AG09309 (cell line): ENCODE data around the gene TAF3.

Experiments used
- DNase-seq: peaks from one replicate; pipeline ENCODE4 v3.0.0-alpha.2; 2010; ENCODE audit warnings: low read depth
- H3K4me3 ChIP-seq: 2 replicates; pipeline ENCODE4 v1.5.1; 2011; ENCODE audit warnings: mild to moderate bottlenecking, low read depth, low read length, moderate library complexity; ENCODE audit not compliant: control insufficient read depth
- CTCF ChIP-seq: IDR thresholded peaks from 2 replicates; pipeline ENCODE4 v1.5.1; 2011; ENCODE audit warnings: mild to moderate bottlenecking, low read depth, low read length, inconsistent platforms; ENCODE audit not compliant: insufficient read depth, control insufficient read depth; ENCODE audit errors: missing control alignments

The TAF3 gene

GRCh38 chr10:8040651-8041050 is 222.3 kb downstream of the TAF3 start:
- no peak overlapping the region for H3K4me3 ChIP-seq
- no peak for TF ChIP-seq CTCF
- no peak for DNase-seq

GRCh38 chr10:8041284-8041991 is 223.1 kb downstream of the TAF3 start:
- DNase-seq: no peak
- no peak for TF ChIP-seq CTCF
- H3K4me3 ChIP-seq: no peak overlapping the region

GRCh38 chr10:8041992-8042720 is 223.9 kb downstream of the TAF3 start:
- DNase-seq: no peak
- H3K4me3 ChIP-seq: no peak overlapping the region
- TF ChIP-seq CTCF: no peak

- no peak overlapping the region for H3K4me3 ChIP-seq
- DNase-seq: no peak
- no peak for TF ChIP-seq CTCF
These were observed 224.6 kb downstream of the TAF3 start for GRCh38 chr10:8042721-8043568.

- no peak for TF ChIP-seq CTCF
- no peak for DNase-seq
- no peak overlapping the region for H3K4me3 ChIP-seq
These were observed 225.4 kb downstream of the TAF3 start for GRCh38 chr10:8043569-8044306.

- no peak for DNase-seq
- TF ChIP-seq CTCF: no peak
These were observed 226.1 kb downstream of the TAF3 start for GRCh38 chr10:8044331-8044907.

More at GRCh38 chr10:8044331-8044907, 226.1 kb downstream of the TAF3 start:
- H3K4me3 ChIP-seq: no peak overlapping the region
